H7 (cell line): ENCODE measurements around the gene HSD17B4. TPM values are rescaled to one million over a fixed set of nuclear protein-coding genes. Genes with fewer than 3 reads are reported as not detected.

Experiments used
- DNase-seq: peaks from one replicate; pipeline ENCODE4 v3.0.0; 2012
- H3K27me3 ChIP-seq: 2 replicates; pipeline ENCODE4 v1.6.0; 2011; ENCODE audit warnings: mild to moderate bottlenecking, low read length; ENCODE audit not compliant: control insufficient read depth, insufficient read depth
- H3K36me3 ChIP-seq: replicated peaks from 2 replicates; pipeline ENCODE4 v1.5.1; 2011; ENCODE audit warnings: low read length; ENCODE audit not compliant: control insufficient read depth, insufficient read depth
- H3K4me3 ChIP-seq: 2 replicates; pipeline ENCODE4 v1.5.1; 2011; ENCODE audit warnings: low read depth, mild to moderate bottlenecking, control low read depth, low read length, moderate library complexity; ENCODE audit not compliant: insufficient read depth
- total RNA-seq: library from RNA; depleted of rRNA; stranded (reverse); fragments of >200 nt; shearing (Covaris generic); gene quantifications from 2 replicates; pipeline ENCODE4 v1.2.3, GENCODE V29; 2014; rRNA removed

The HSD17B4 gene
- total RNA-seq, 1 experiment from 2014 or later: 339 TPM

GRCh38 chr5:119570910-119571309 lies 118.6 kb downstream of the HSD17B4 start:
- Histone ChIP-seq H3K27me3 (no peaks in the 10 kb centered on the region), H3K36me3 (no peaks in the 10 kb centered on the region), H3K4me3 (no peak overlapping the region)
- DNase-seq: no peak

- Histone ChIP-seq H3K36me3 (no peaks in the 10 kb centered on the region), H3K27me3 (no peaks in the 10 kb centered on the region), H3K4me3 (no peak overlapping the region)
- DNase-seq: peak; percentile 19
These were observed 126.6 kb downstream of the HSD17B4 start for GRCh38 chr5:119578937-119579336.

- DNase-seq: peak; percentile 23
- H3K36me3 ChIP-seq: no peaks in the 10 kb centered on the region
- H3K4me3 ChIP-seq: no peak overlapping the region
- H3K27me3 ChIP-seq: no peaks in the 10 kb centered on the region
These were observed 130.7 kb downstream of the HSD17B4 start for GRCh38 chr5:119582987-119583386.

- H3K27me3 ChIP-seq: no peaks in the 10 kb centered on the region
- H3K4me3 ChIP-seq: no peak overlapping the region
- DNase-seq: no peak
- no peaks in the 10 kb centered on the region for H3K36me3 ChIP-seq
These were observed 131.4 kb downstream of the HSD17B4 start for GRCh38 chr5:119583684-119584083.

Other genes with a start within 250 kb of the HSD17B4 start
- 38.6 and 45.8 TPM in 2 replicates for gene TNFAIP8, start 96.5 kb upstream of the HSD17B4 start, total RNA-seq
- gene FAM170A, start 177.1 kb downstream of the HSD17B4 start, total RNA-seq: not detected in 2 replicates